ENCODE measurements around the gene UNC79. TPM values are rescaled to one million over a fixed set of nuclear protein-coding genes. Genes with fewer than 3 reads are reported as not detected.

UNC79 gene
- total RNA-seq, 4 donors from 2014 or later = not detected

GRCh38 chr14:93708311-93708734, 277.6 kb downstream of the UNC79 start:
- Histone ChIP-seq H3K9me3 (no peaks in the 10 kb centered on the region), H3K4me1 (no peaks in the 10 kb centered on the region), H3K27me3 (no peaks in the 10 kb centered on the region), H3K27ac (peak overlapping the region in 2 of 4 donors; percentile 22 to 35), H3K4me3 (no peak overlapping the region), H3K36me3 (no peaks in the 10 kb centered on the region)
- TF ChIP-seq CTCF (IDR thresholded peaks at IDR 0.05) (no peak), POLR2A (IDR thresholded peaks at IDR 0.05) (no peak)
- DNase-seq = no peak

- peak overlapping the region in 2 of 4 donors; percentile 22 to 35 for H3K27ac ChIP-seq
These were observed 278.1 kb downstream of the UNC79 start for GRCh38 chr14:93708800-93709199.

GRCh38 chr14:93709249-93709648, 278.5 kb downstream of the UNC79 start:
- H3K27me3 ChIP-seq = no peaks in the 10 kb centered on the region
- TF ChIP-seq CTCF (IDR thresholded peaks at IDR 0.05) (no peak), POLR2A (IDR thresholded peaks at IDR 0.05) (no peak)
- H3K36me3 ChIP-seq = no peaks in the 10 kb centered on the region
- H3K9me3 ChIP-seq = no peaks in the 10 kb centered on the region
- no peaks in the 10 kb centered on the region for H3K4me1 ChIP-seq
- no peak for DNase-seq
- no peak overlapping the region for H3K4me3 ChIP-seq
- no peak overlapping the region for H3K27ac ChIP-seq

More at GRCh38 chr14:93708800-93709199, 278.1 kb downstream of the UNC79 start:
- Histone ChIP-seq H3K27me3 (no peaks in the 10 kb centered on the region), H3K9me3 (no peaks in the 10 kb centered on the region), H3K36me3 (no peaks in the 10 kb centered on the region), H3K4me3 (no peak overlapping the region), H3K4me1 (no peaks in the 10 kb centered on the region)
- TF ChIP-seq POLR2A (IDR thresholded peaks at IDR 0.05) (no peak), CTCF (IDR thresholded peaks at IDR 0.05) (no peak)
- no peak for DNase-seq

GRCh38 chr14:93712079-93712837, 281.5 kb downstream of the UNC79 start:
- peak in 1 of 3 donors; percentile 27 for DNase-seq

More at GRCh38 chr14:93712079-93712837, 281.5 kb downstream of the UNC79 start:
- Histone ChIP-seq H3K27me3 (no peaks in the 10 kb centered on the region), H3K27ac (no peak overlapping the region), H3K36me3 (no peaks in the 10 kb centered on the region), H3K9me3 (no peaks in the 10 kb centered on the region), H3K4me3 (no peak overlapping the region), H3K4me1 (no peaks in the 10 kb centered on the region)
- TF ChIP-seq POLR2A (IDR thresholded peaks at IDR 0.05) = no peak
- no peak for TF ChIP-seq CTCF (IDR thresholded peaks at IDR 0.05)

Data from Peyer's patch (tissue), 4 donors.